Stimulated activated CD4-positive, alpha-beta T cell treated with anti-CD3 and anti-CD28 coated beads, TNF-alpha, amount 100 ng/mL, for 4 hours (primary cell): Measurements from ENCODE around the gene OTUB1.

Experiments
- DNase-seq, 3 experiments: peaks; one replicate each; pipeline ENCODE4 v3.0.0-alpha.2; 2020; ENCODE audit warnings: low read depth in 3 of 3

Gene OTUB1

GRCh38 chr11:63974259-63975143, 11.7 kb upstream of the OTUB1 start, which contains the start of gene COX8A:
Gene COX8A, plus strand, starts transcription at chr11:63974620. Its CDS starts 61 bp downstream, at chr11:63974681.
- peak; percentile 70 to 92 (median 88) for DNase-seq

- no peak for DNase-seq
These were observed 7.5 kb upstream of the OTUB1 start for GRCh38 chr11:63978551-63979239.

- DNase-seq: no peak
These were observed 6.8 kb upstream of the OTUB1 start for GRCh38 chr11:63979426-63979825.

GRCh38 chr11:63985812-63986155, 454 bp upstream of the OTUB1 start:
- peak; percentile 32 to 50 (median 33) for DNase-seq

- DNase-seq: no peak
These were observed 785 bp downstream of the OTUB1 start for GRCh38 chr11:63986932-63987513.

GRCh38 chr11:63991558-63991957, 5.3 kb downstream of the OTUB1 start:
- no peak for DNase-seq

GRCh38 chr11:63993100-63993499, 6.9 kb downstream of the OTUB1 start:
- DNase-seq: no peak

- no peak for DNase-seq
These were observed 7.8 kb downstream of the OTUB1 start for GRCh38 chr11:63993993-63994392.

GRCh38 chr11:63996512-63996911, 10.3 kb downstream of the OTUB1 start:
- no peak for DNase-seq

- DNase-seq: no peak
These were observed 11.0 kb downstream of the OTUB1 start for GRCh38 chr11:63997104-63997700.

GRCh38 chr11:63997801-63998337, 11.6 kb downstream of the OTUB1 start:
- no peak for DNase-seq

GRCh38 chr11:63998558-63999348, 12.5 kb downstream of the OTUB1 start:
- no peak for DNase-seq

- peak; percentile 50 to 58 (median 57) for DNase-seq
These were observed 13.2 kb downstream of the OTUB1 start for GRCh38 chr11:63999349-64000025.

GRCh38 chr11:64000026-64000739, 13.9 kb downstream of the OTUB1 start:
- peak; percentile 51 to 53 (median 52) for DNase-seq

GRCh38 chr11:64000740-64001483, 14.7 kb downstream of the OTUB1 start:
- no peak for DNase-seq

GRCh38 chr11:64001484-64002420, 15.5 kb downstream of the OTUB1 start:
- no peak for DNase-seq

- no peak for DNase-seq
These were observed 17.8 kb downstream of the OTUB1 start for GRCh38 chr11:64003807-64004589.
